HCT116 (cell line): ENCODE data around the gene SPATA6. TPM values are rescaled to one million over a fixed set of nuclear protein-coding genes. Genes with fewer than 3 reads are reported as not detected.

ENCODE experiments used
- ATAC-seq: fragments of 200-7000 bp; cut with Tn5 transposase; 2 replicates; pipeline ENCODE4 v1.9.1; 2020; ENCODE audit warnings: mild to moderate bottlenecking, moderate library complexity
- BruUV-seq: library from RNA; stranded (reverse); fragments of 400-500 nt; replicated peaks from 2 replicates; lab custom pipeline; 2021; lab: Mats Ljungman, UMichigan
- CTCF ChIA-PET: fragments of 300-600 bp; sonication (Branson Sonifier 250); formaldehyde crosslinking; loops from one replicate; lab custom pipeline; 2021; ENCODE audit warnings: antibody characterized with exemption; lab: Charles Lee
- POLR2A ChIA-PET: fragments of 300-600, 350-600 bp; sonication (Branson Sonifier 250); formaldehyde crosslinking; loops from one replicate; lab custom pipeline; 2021; ENCODE audit warnings: antibody characterized with exemption; lab: Charles Lee
- RAD21 ChIA-PET, 2 experiments: fragments of 300-600 bp; sonication (Branson Sonifier 250); formaldehyde crosslinking; loops; one replicate each; lab custom pipeline; 2023; ENCODE audit warnings: low total read pairs in 2 of 2; ENCODE audit not compliant: uncharacterized antibody in 2 of 2, unreplicated experiment in 2 of 2, low non-redundant PET in 1 of 2; lab: Charles Lee
- DNase-seq: peaks from one replicate; pipeline ENCODE4 v3.0.0-alpha.2; 2010; ENCODE audit warnings: low read depth, low spot score
- H2AFZ ChIP-seq: fragments of 200-600 bp; shearing (Covaris generic), sonication (generic); 2 replicates; pipeline ENCODE4 v1.6.1; 2017; ENCODE audit warnings: low read depth, mixed run types, mixed read lengths, antibody characterized with exemption, low read length; ENCODE audit not compliant: poor library complexity, severe bottlenecking
- H3K27ac ChIP-seq: 2 replicates; pipeline ENCODE4 v1.5.1; 2012; ENCODE audit warnings: low read depth, low read length
- H3K27me3 ChIP-seq: fragments of 200-600 bp; sonication (generic); 2 replicates; pipeline ENCODE4 v1.6.1; 2016; ENCODE audit warnings: mixed run types, low read length, mixed read lengths; ENCODE audit not compliant: insufficient read depth
- H3K36me3 ChIP-seq, 2 experiments: fragments of 200-500 bp in 1 of 2; fragments of 200-600 bp in 1 of 2; sonication (Bioruptor generic) in 1 of 2; sonication (generic) in 1 of 2; 2 replicates each; pipeline versions ENCODE4 v1.5.1 to v1.6.1; 2014 to 2016; ENCODE audit warnings: low read length in 2 of 2, inconsistent platforms in 1 of 2, mixed read lengths in 1 of 2, mixed run types in 1 of 2; ENCODE audit not compliant: insufficient read depth in 2 of 2, control insufficient read depth in 1 of 2
- H3K4me1 ChIP-seq, 2 experiments: fragments of 200-600 bp in 1 of 2; sonication (generic) in 1 of 2; 2 replicates each; pipeline versions ENCODE4 v1.5.1 to v1.6.1; 2012 to 2017; ENCODE audit warnings: low read length in 2 of 2, inconsistent platforms in 1 of 2, mild to moderate bottlenecking in 1 of 2, mixed read lengths in 1 of 2, mixed run types in 1 of 2, moderate library complexity in 1 of 2; ENCODE audit not compliant: insufficient read depth in 2 of 2, control insufficient read depth in 1 of 2
- H3K4me2 ChIP-seq: fragments of 200-600 bp; sonication (generic); 2 replicates; pipeline ENCODE4 v1.6.1; 2017; ENCODE audit warnings: mixed run types, low read length, mixed read lengths
- H3K4me3 ChIP-seq, 2 experiments: fragments of 200-600 bp in 1 of 2; sonication (generic) in 1 of 2; replicated peaks in 1 of 2; 2 replicates each; pipeline ENCODE4 v1.5.1; 2011 to 2016; ENCODE audit warnings: low read length in 2 of 2, control low read depth in 1 of 2, low read depth in 1 of 2, mild to moderate bottlenecking in 1 of 2, mixed read lengths in 1 of 2, mixed run types in 1 of 2
- H3K79me2 ChIP-seq: fragments of 200-600 bp; sonication (generic); 2 replicates; pipeline ENCODE4 v1.6.1; 2017; ENCODE audit warnings: mild to moderate bottlenecking, mixed run types, low read length, moderate library complexity, mixed read lengths; ENCODE audit not compliant: insufficient read depth
- H3K9ac ChIP-seq: fragments of 200-600 bp; sonication (generic); 2 replicates; pipeline ENCODE4 v1.6.1; 2016; ENCODE audit warnings: low read length, mixed read lengths
- H3K9me2 ChIP-seq: fragments of 200-600 bp; sonication (generic), shearing (Covaris generic); 2 replicates; pipeline ENCODE4 v1.6.1; 2017; ENCODE audit warnings: mixed run types, mild to moderate bottlenecking, moderate library complexity; ENCODE audit not compliant: insufficient read depth
- H3K9me3 ChIP-seq, 2 experiments: fragments of 200-500 bp in 1 of 2; fragments of 200-600 bp in 1 of 2; sonication (Bioruptor generic) in 1 of 2; sonication (generic) in 1 of 2; 2 replicates each; pipeline ENCODE4 v1.6.1; 2014 to 2017; ENCODE audit warnings: low read length in 2 of 2, mixed read lengths in 2 of 2, inconsistent platforms in 1 of 2, low read depth in 1 of 2, mild to moderate bottlenecking in 1 of 2, mixed run types in 1 of 2, moderate library complexity in 1 of 2; ENCODE audit not compliant: control insufficient read depth in 1 of 2, insufficient read depth in 1 of 2
- H4K20me1 ChIP-seq: fragments of 200-600 bp; sonication (generic), shearing (Covaris generic); 2 replicates; pipeline ENCODE4 v1.6.1; 2017; ENCODE audit warnings: mixed run types, mild to moderate bottlenecking, moderate library complexity; ENCODE audit not compliant: insufficient read depth
- CBX3 ChIP-seq: IDR thresholded peaks from 2 replicates; pipeline ENCODE4 v1.6.1; 2012; ENCODE audit warnings: low read depth
- CEBPB ChIP-seq: IDR thresholded peaks from 2 replicates; pipeline ENCODE4 v1.6.1; 2012; ENCODE audit warnings: low read depth
- CTCF ChIP-seq, 3 experiments: fragments of 200-600 bp in 1 of 3; sonication (generic) in 1 of 3; IDR thresholded peaks in 2 of 3; conservative IDR thresholded peaks in 1 of 3; 2 replicates each; pipeline ENCODE4 v1.5.1; 2012 to 2017; ENCODE audit warnings: low read depth in 2 of 3, low read length in 2 of 3, antibody characterized with exemption in 1 of 3, borderline replicate concordance in 1 of 3, control low read depth in 1 of 3, mild to moderate bottlenecking in 1 of 3, mixed read lengths in 1 of 3, mixed run types in 1 of 3, moderate library complexity in 1 of 3; ENCODE audit not compliant: insufficient read depth in 1 of 3
- EGR1 ChIP-seq: IDR thresholded peaks from 2 replicates; pipeline ENCODE4 v1.6.1; 2012; ENCODE audit warnings: low read depth
- FOSL1 ChIP-seq: IDR thresholded peaks from 2 replicates; pipeline ENCODE4 v1.6.1; 2012; ENCODE audit warnings: low read depth
- SP1 ChIP-seq: IDR thresholded peaks from 2 replicates; pipeline ENCODE4 v1.6.1; 2012; ENCODE audit warnings: low read depth
- YY1 ChIP-seq: IDR thresholded peaks from 2 replicates; pipeline ENCODE4 v1.6.1; 2011; ENCODE audit warnings: low read length, low read depth, moderate library complexity, mild to moderate bottlenecking; ENCODE audit not compliant: insufficient replicate concordance; ENCODE audit errors: extremely low read depth
- ZBTB33 ChIP-seq: IDR thresholded peaks from 2 replicates; pipeline ENCODE4 v1.6.1; 2011; ENCODE audit warnings: mild to moderate bottlenecking, low read length, moderate library complexity; ENCODE audit not compliant: insufficient replicate concordance; ENCODE audit errors: extremely low read depth
- ZFX ChIP-seq: fragments of 450-650 bp; IDR thresholded peaks from 2 replicates; pipeline ENCODE4 v1.6.1; 2017
- ZNF274 ChIP-seq: fragments of 200-500 bp; sonication (Bioruptor generic); IDR thresholded peaks from 2 replicates; pipeline ENCODE4 v1.6.1; 2014; ENCODE audit warnings: mild to moderate bottlenecking, low read depth, low read length, inconsistent platforms
- intact Hi-C: fragments of 100-400 bp; cut with micrococcal nuclease; formaldehyde crosslinking; loops from 2 replicates; pipeline ENCODE4 v1.10.0; 2022
- total RNA-seq: library from RNA; stranded (reverse); gene quantifications from one replicate; pipeline ENCODE4 v1.2.1, GENCODE V29; 2021; ENCODE audit not compliant: unreplicated experiment

The SPATA6 gene
- total RNA-seq, 1 experiment from 2014 or later = 8.6 TPM

- Histone ChIP-seq H3K27ac (no peak overlapping the region), H4K20me1 (no peaks in the 10 kb centered on the region), H3K9me2 (no peaks in the 10 kb centered on the region), H3K9me3 (no peaks in the 10 kb centered on the region), H3K36me3 (no peaks in the 10 kb centered on the region), H3K4me2 (no peak overlapping the region), H3K4me3 (no peak overlapping the region), H3K79me2 (no peaks in the 10 kb centered on the region), H3K4me1 (peaks cover 7 to 17% of the 10 kb centered on the region in 2 experiments; a peak in 2 of 4 replicates), H3K27me3 (no peaks in the 10 kb centered on the region), H3K9ac (no peak overlapping the region), H2AFZ (no peak overlapping the region)
- POLR2A ChIA-PET = no interaction called here
- intact Hi-C loops = no loop called here
- no peak for ATAC-seq
- RAD21 ChIA-PET = no interaction called here
- DNase-seq = no peak
- TF ChIP-seq ZNF274 (no peak), ZBTB33 (no peak), ZFX (no peak), YY1 (no peak)
- CTCF ChIA-PET = no interaction called here
- TSS peak; percentile 41 for BruUV-seq
Measured at GRCh38 chr1:48469616-48470480, 2.2 kb downstream of the SPATA6 start.

GRCh38 chr1:48466594-48466993 lies 5.4 kb downstream of the SPATA6 start:
- ATAC-seq = no peak
- BruUV-seq = no TSS peak

More at GRCh38 chr1:48466594-48466993, 5.4 kb downstream of the SPATA6 start:
- Histone ChIP-seq H3K4me1 (peaks cover 7 to 9% of the 10 kb centered on the region in 2 experiments; a peak in 2 of 4 replicates), H3K4me3 (no peak overlapping the region), H2AFZ (no peak overlapping the region), H3K27me3 (no peaks in the 10 kb centered on the region), H3K27ac (no peak overlapping the region), H3K36me3 (no peaks in the 10 kb centered on the region), H3K9me3 (no peaks in the 10 kb centered on the region), H3K9ac (no peak overlapping the region), H3K9me2 (no peaks in the 10 kb centered on the region), H3K79me2 (no peaks in the 10 kb centered on the region)
- POLR2A ChIA-PET = no interaction called here
- intact Hi-C loops = no loop called here
- CTCF ChIA-PET = no interaction called here
- no peak for DNase-seq
- RAD21 ChIA-PET = no interaction called here
- TF ChIP-seq EGR1 (no peak), CBX3 (no peak), CTCF (IDR thresholded peaks at IDR 0.05 in 2 of 3, conservative IDR thresholded peaks at IDR 0.05 in 1 of 3; ENCODE audit: borderline replicate concordance in 1 of 3, insufficient read depth in 1 of 3, low read depth in 2 of 3, low read length in 2 of 3) (no peak), CEBPB (no peak), SP1 (no peak), FOSL1 (no peak)
- TF ChIP-seq, all 23 proteins: peak for 0
- Histone ChIP-seq H4K20me1 (no peaks in the 10 kb centered on the region), H3K4me2 (no peak overlapping the region)
